GM12891 (cell line): ENCODE results near the gene INPP4A.

Experiments
- PAX5 ChIP-seq: IDR thresholded peaks from 2 replicates; pipeline ENCODE4 v1.6.1; 2011; ENCODE audit warnings: low read length, moderate library complexity, mild to moderate bottlenecking; ENCODE audit not compliant: insufficient read depth, severe bottlenecking
- POLR2A ChIP-seq: IDR thresholded peaks from 2 replicates; pipeline ENCODE4 v1.6.1; 2011; ENCODE audit warnings: low read depth, low read length, control low read depth
- POLR2AphosphoS5 ChIP-seq: IDR thresholded peaks from 2 replicates; pipeline ENCODE4 v1.6.1; 2011; ENCODE audit warnings: low read depth, low read length, control low read depth
- POU2F2 ChIP-seq: IDR thresholded peaks from 2 replicates; pipeline ENCODE4 v1.6.1; 2011; ENCODE audit warnings: low read depth, mild to moderate bottlenecking, control low read depth, low read length, moderate library complexity
- SPI1 ChIP-seq: IDR thresholded peaks from 2 replicates; pipeline ENCODE4 v1.6.1; 2011; ENCODE audit warnings: low read depth, low read length, control low read depth
- TAF1 ChIP-seq: IDR thresholded peaks from 2 replicates; pipeline ENCODE4 v1.6.1; 2011; ENCODE audit warnings: low read depth, low read length, control low read depth

GRCh38 chr2:98578231-98578630 lies 133.6 kb downstream of the INPP4A start:
- no peak for TF ChIP-seq POLR2A
- no peak for TF ChIP-seq SPI1
- TF ChIP-seq POLR2AphosphoS5: no peak
- TF ChIP-seq TAF1: no peak
- no peak for TF ChIP-seq POU2F2
- TF ChIP-seq PAX5: no peak
